HG02885 (cell line): ENCODE results near the gene TRIM75.
"Not testable (repeated sequence)": the region's sequence is repeated elsewhere in the genome, so short reads cannot be mapped to it uniquely, and the experiment has no call there.

Experiments used
- ATAC-seq: cut with Tn5 transposase; IDR thresholded peaks from one replicate; pipeline ENCODE4 v1.9.1; 2021; ENCODE audit warnings: mild to moderate bottlenecking; ENCODE audit not compliant: unreplicated experiment, poor library complexity

TRIM75 gene

GRCh38 chr4:165053645-165054044, at the start of gene TRIM75:
TRIM75 (plus strand) TSS chr4:165053866; CDS start chr4:165059148, 5,282 bp downstream.
- ATAC-seq = no peak

- ATAC-seq = no peak
Measured at GRCh38 chr4:165005352-165005925, 48.2 kb upstream of the TRIM75 start.

GRCh38 chr4:165006456-165006855, 47.2 kb upstream of the TRIM75 start:
- no peak for ATAC-seq

GRCh38 chr4:165006886-165007285, 46.8 kb upstream of the TRIM75 start:
- ATAC-seq = no peak

- peak; percentile 73 for ATAC-seq
Measured at GRCh38 chr4:165009493-165010227, 44.0 kb upstream of the TRIM75 start.

- no peak for ATAC-seq
Measured at GRCh38 chr4:165010487-165010886, 43.2 kb upstream of the TRIM75 start.

GRCh38 chr4:165010991-165011390, 42.7 kb upstream of the TRIM75 start:
- no peak for ATAC-seq

GRCh38 chr4:165011403-165011802, 42.3 kb upstream of the TRIM75 start:
- ATAC-seq = no peak

- no peak for ATAC-seq
Measured at GRCh38 chr4:165013691-165014090, 40.0 kb upstream of the TRIM75 start.

GRCh38 chr4:165016971-165017370, 36.7 kb upstream of the TRIM75 start:
- ATAC-seq = peak; percentile 70

- not testable (repeated sequence) for ATAC-seq
Measured at GRCh38 chr4:165019995-165020394, 33.7 kb upstream of the TRIM75 start.

GRCh38 chr4:165025782-165026181, 27.9 kb upstream of the TRIM75 start:
- not testable (repeated sequence) for ATAC-seq

- ATAC-seq = no peak
Measured at GRCh38 chr4:165027762-165028402, 25.8 kb upstream of the TRIM75 start.

- no peak for ATAC-seq
Measured at GRCh38 chr4:165031436-165032211, 22.0 kb upstream of the TRIM75 start, which contains the start of gene TRIM60. TRIM60 (plus strand) TSS chr4:165031999; CDS start chr4:165040073, 8,074 bp downstream.

GRCh38 chr4:165048170-165048569, 5.5 kb upstream of the TRIM75 start:
- no peak for ATAC-seq

GRCh38 chr4:165052627-165053026, 1.0 kb upstream of the TRIM75 start:
- no peak for ATAC-seq

GRCh38 chr4:165055601-165056000, 1.9 kb downstream of the TRIM75 start:
- ATAC-seq = no peak

GRCh38 chr4:165058666-165059065, 5.0 kb downstream of the TRIM75 start:
- no peak for ATAC-seq

- no peak for ATAC-seq
Measured at GRCh38 chr4:165059386-165059785, 5.7 kb downstream of the TRIM75 start.

- no peak for ATAC-seq
Measured at GRCh38 chr4:165060938-165061337, 7.3 kb downstream of the TRIM75 start.

GRCh38 chr4:165070560-165070959, 16.9 kb downstream of the TRIM75 start:
- no peak for ATAC-seq
